ENCODE measurements around the gene CRIM1.

DNA sequence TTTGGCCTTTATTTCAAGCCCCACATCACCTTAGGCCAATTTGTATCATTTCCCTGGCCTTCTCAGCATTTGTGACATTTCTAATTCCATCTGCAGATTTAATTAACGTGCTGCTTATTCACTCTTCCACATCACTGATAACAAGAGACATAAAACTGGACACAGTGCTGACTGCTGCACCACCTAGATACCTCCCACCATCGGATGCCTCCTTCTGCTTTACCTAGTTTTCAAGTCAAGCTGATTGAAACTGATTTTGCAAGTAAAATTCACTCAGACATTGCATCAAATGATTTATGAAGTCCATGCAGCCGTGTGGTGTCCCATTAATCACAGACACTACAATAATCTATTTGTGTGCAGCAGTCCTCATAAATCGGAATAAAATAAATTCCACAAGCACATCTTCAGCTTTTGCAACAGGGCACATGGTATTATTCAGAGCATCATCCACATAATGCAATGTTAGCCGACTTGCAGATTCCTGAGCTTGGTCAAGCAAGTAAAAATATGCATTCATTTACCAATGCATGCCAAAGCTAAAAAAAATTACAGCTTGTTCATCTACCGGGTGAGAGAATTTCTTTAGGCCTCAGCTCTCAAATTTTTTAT is 15.9 kb upstream of the CRIM1 start:
- TF ChIP-seq, protein P1, sequence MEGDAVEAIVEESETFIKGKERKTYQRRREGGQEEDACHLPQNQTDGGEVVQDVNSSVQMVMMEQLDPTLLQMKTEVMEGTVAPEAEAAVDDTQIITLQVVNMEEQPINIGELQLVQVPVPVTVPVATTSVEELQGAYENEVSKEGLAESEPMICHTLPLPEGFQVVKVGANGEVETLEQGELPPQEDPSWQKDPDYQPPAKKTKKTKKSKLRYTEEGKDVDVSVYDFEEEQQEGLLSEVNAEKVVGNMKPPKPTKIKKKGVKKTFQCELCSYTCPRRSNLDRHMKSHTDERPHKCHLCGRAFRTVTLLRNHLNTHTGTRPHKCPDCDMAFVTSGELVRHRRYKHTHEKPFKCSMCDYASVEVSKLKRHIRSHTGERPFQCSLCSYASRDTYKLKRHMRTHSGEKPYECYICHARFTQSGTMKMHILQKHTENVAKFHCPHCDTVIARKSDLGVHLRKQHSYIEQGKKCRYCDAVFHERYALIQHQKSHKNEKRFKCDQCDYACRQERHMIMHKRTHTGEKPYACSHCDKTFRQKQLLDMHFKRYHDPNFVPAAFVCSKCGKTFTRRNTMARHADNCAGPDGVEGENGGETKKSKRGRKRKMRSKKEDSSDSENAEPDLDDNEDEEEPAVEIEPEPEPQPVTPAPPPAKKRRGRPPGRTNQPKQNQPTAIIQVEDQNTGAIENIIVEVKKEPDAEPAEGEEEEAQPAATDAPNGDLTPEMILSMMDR (IDR thresholded peaks at IDR 0.05), result no peak
- no peak for TF ChIP-seq POLR2A (IDR thresholded peaks at IDR 0.05)

Measured in tibial nerve (tissue), 3 donors.